Smooth muscle cell (in vitro differentiated cells): ENCODE measurements around the gene MYORG. TPM values are rescaled to one million over a fixed set of nuclear protein-coding genes. Genes with fewer than 3 reads are reported as not detected.
A peak's percentile ranks its signal among the peaks of the same experiment; 100 is the strongest.
"Not testable (repeated sequence)": the region's sequence is repeated elsewhere in the genome, so short reads cannot be mapped to it uniquely, and the experiment has no call there.

Source experiments
- DNase-seq: peaks from one replicate; lab custom pipeline; 2025; ENCODE audit not compliant: unreplicated experiment; lab: John Stamatoyannopoulos, UW
- H2AFZ ChIP-seq: fragments of 200-600 bp; sonication (generic); 2 replicates; pipeline ENCODE4 v1.6.0; 2016; ENCODE audit warnings: antibody characterized with exemption, low read depth, mild to moderate bottlenecking
- H3F3A ChIP-seq: fragments of 200-600 bp; sonication (generic); 2 replicates; pipeline ENCODE4 v1.6.0; 2017; ENCODE audit warnings: antibody characterized with exemption, low read depth
- H3K27ac ChIP-seq: fragments of 200-600 bp; sonication (generic); 2 replicates; pipeline ENCODE4 v1.5.1; 2016; ENCODE audit warnings: low read depth, mild to moderate bottlenecking
- H3K27me3 ChIP-seq: fragments of 200-600 bp; sonication (generic); 2 replicates; pipeline ENCODE4 v1.6.1; 2016; ENCODE audit warnings: low read depth, mild to moderate bottlenecking
- H3K36me3 ChIP-seq: fragments of 200-600 bp; sonication (generic); 2 replicates; pipeline ENCODE4 v1.5.1; 2016; ENCODE audit warnings: low read depth
- H3K4me1 ChIP-seq: fragments of 200-600 bp; sonication (generic); 2 replicates; pipeline ENCODE4 v1.5.1; 2016; ENCODE audit warnings: low read depth
- H3K4me2 ChIP-seq: fragments of 200-600 bp; sonication (generic); 2 replicates; pipeline ENCODE4 v1.6.0; 2016; ENCODE audit warnings: mild to moderate bottlenecking
- H3K4me3 ChIP-seq: fragments of 200-600 bp; sonication (generic); 2 replicates; pipeline ENCODE4 v1.5.1; 2016; ENCODE audit warnings: mild to moderate bottlenecking
- H3K79me2 ChIP-seq: fragments of 200-600 bp; sonication (generic); 2 replicates; pipeline ENCODE4 v1.6.0; 2016; ENCODE audit warnings: low read depth, mild to moderate bottlenecking
- H3K9ac ChIP-seq: fragments of 200-600 bp; sonication (generic); 2 replicates; pipeline ENCODE4 v1.6.0; 2016; ENCODE audit warnings: low read depth
- H3K9me3 ChIP-seq: fragments of 200-600 bp; sonication (generic); replicated peaks from 2 replicates; pipeline ENCODE4 v1.5.1; 2016; ENCODE audit warnings: low read depth
- H4K20me1 ChIP-seq: fragments of 200-600 bp; sonication (generic); 2 replicates; pipeline ENCODE4 v1.6.0; 2016; ENCODE audit warnings: low read depth
- CTCF ChIP-seq: fragments of 200-600 bp; sonication (generic); IDR thresholded peaks from 2 replicates; pipeline ENCODE4 v1.5.1; 2017; ENCODE audit warnings: borderline replicate concordance, mild to moderate bottlenecking, antibody characterized with exemption; ENCODE audit not compliant: insufficient read depth, poor library complexity, severe bottlenecking
- WGBS: methylation state at CpG from one replicate; pipeline ENCODE4 v1.1.7; 2016; ENCODE audit warnings: low lambda C conversion rate; 5-methylcytosine and 5-hydroxymethylcytosine counted together
- polyA plus RNA-seq: library from polyadenylated mRNA; unstranded; fragments of >200 nt; fragmentation: Nextera tagmentation; extraction: Ambion mirVana; gene quantifications from 2 replicates; pipeline ENCODE4 v1.2.1, GENCODE V29; 2016
- total RNA-seq: library from RNA; depleted of rRNA; stranded (reverse); fragments of >200 nt; gene quantifications from 2 replicates; pipeline ENCODE4 v1.2.3, GENCODE V29; 2014

The MYORG gene
- total and polyA plus RNA-seq, 2 experiments from 2014 or later: 4.2 to 5.2 TPM

GRCh38 chr9:34341659-34342295 lies 34.9 kb downstream of the MYORG start:
- Histone ChIP-seq H3K79me2 (no peaks in the 10 kb centered on the region), H2AFZ (no peak overlapping the region), H3K27me3 (no peaks in the 10 kb centered on the region), H3K9me3 (no peaks in the 10 kb centered on the region), H4K20me1 (peaks cover 10% of the 10 kb centered on the region), H3K4me3 (no peak overlapping the region), H3K36me3 (no peaks in the 10 kb centered on the region), H3K27ac (no peak overlapping the region), H3K9ac (no peak overlapping the region), H3F3A (no peaks in the 10 kb centered on the region), H3K4me2 (no peak overlapping the region), H3K4me1 (no peaks in the 10 kb centered on the region)
- no peak for TF ChIP-seq CTCF
- no peak for DNase-seq
- WGBS: 96% methylated on average over 7 of the region's 7 CpGs

GRCh38 chr9:34338665-34339385 lies 37.9 kb downstream of the MYORG start:
- WGBS: 98% methylated on average over 2 of the region's 2 CpGs
- H3F3A ChIP-seq: no peaks in the 10 kb centered on the region
- no peak overlapping the region for H3K27ac ChIP-seq
- no peak overlapping the region for H3K4me3 ChIP-seq
- no peak for TF ChIP-seq CTCF
- no peak overlapping the region for H2AFZ ChIP-seq
- H3K4me1 ChIP-seq: peaks cover 4% of the 10 kb centered on the region
- H3K27me3 ChIP-seq: no peaks in the 10 kb centered on the region
- no peak for DNase-seq
- H4K20me1 ChIP-seq: peaks cover 35% of the 10 kb centered on the region
- no peak overlapping the region for H3K4me2 ChIP-seq
- no peaks in the 10 kb centered on the region for H3K9me3 ChIP-seq
- H3K9ac ChIP-seq: no peak overlapping the region
- no peaks in the 10 kb centered on the region for H3K36me3 ChIP-seq
- H3K79me2 ChIP-seq: peaks cover 5% of the 10 kb centered on the region

- H3K27me3 ChIP-seq, H3K9ac ChIP-seq, H3F3A ChIP-seq, H2AFZ ChIP-seq, H3K9me3 ChIP-seq, H3K4me2 ChIP-seq, DNase-seq, H3K27ac ChIP-seq, H3K4me1 ChIP-seq, H3K36me3 ChIP-seq, H3K4me3 ChIP-seq: not testable (repeated sequence)
- Histone ChIP-seq H4K20me1 (peaks cover 38% of the 10 kb centered on the region), H3K79me2 (peaks cover 12% of the 10 kb centered on the region)
These were observed 38.6 kb downstream of the MYORG start for GRCh38 chr9:34338079-34338478.

- no peak overlapping the region for H3K4me2 ChIP-seq
- H3F3A ChIP-seq: no peaks in the 10 kb centered on the region
- H3K9me3 ChIP-seq: no peaks in the 10 kb centered on the region
- no peaks in the 10 kb centered on the region for H3K36me3 ChIP-seq
- H3K4me3 ChIP-seq: no peak overlapping the region
- peaks cover 4% of the 10 kb centered on the region for H3K4me1 ChIP-seq
- peak; percentile 5 for TF ChIP-seq CTCF
- peaks cover 43% of the 10 kb centered on the region for H4K20me1 ChIP-seq
- H3K27me3 ChIP-seq: no peaks in the 10 kb centered on the region
- no peak overlapping the region for H3K27ac ChIP-seq
- WGBS: 97% methylated on average over 2 of the region's 2 CpGs
- no peak overlapping the region for H2AFZ ChIP-seq
- DNase-seq: no peak
- H3K79me2 ChIP-seq: peaks cover 19% of the 10 kb centered on the region
- no peak overlapping the region for H3K9ac ChIP-seq
These were observed 39.3 kb downstream of the MYORG start for GRCh38 chr9:34337403-34337802.
